Activated CD8-positive, alpha-beta T cell treated with anti-CD3 and anti-CD28 coated beads, Interleukin-2, amount 10 ng/mL, durations not matched to agents 7 days and 5 days (primary cell): ENCODE data around the gene VRK2. TPM values are rescaled to one million over a fixed set of nuclear protein-coding genes. Genes with fewer than 3 reads are reported as not detected.

Experiments
- ATAC-seq: fragments of 150-1000 bp; cut with Tn5 transposase; one replicate; pipeline ENCODE4 v1.10.0; 2021; ENCODE audit warnings: moderate library complexity
- CTCF ChIA-PET: fragments of 350-600 bp; sonication (Branson Sonifier 250); formaldehyde crosslinking; loops from one replicate; lab custom pipeline; 2021; ENCODE audit warnings: antibody characterized with exemption; lab: Charles Lee
- POLR2A ChIA-PET: fragments of 350-600 bp; sonication (Branson Sonifier 250); formaldehyde crosslinking; loops from one replicate; lab custom pipeline; 2021; ENCODE audit warnings: antibody characterized with exemption; lab: Charles Lee
- DNase-seq: peaks from one replicate; pipeline ENCODE4 v3.0.0-alpha.2; 2020
- H3K27ac Mint-ChIP-seq: one replicate; pipeline ENCODE4 v1.8.0; 2021; ENCODE audit warnings: mild to moderate bottlenecking, mixed read lengths
- H3K27me3 Mint-ChIP-seq: one replicate; pipeline ENCODE4 v1.8.0; 2021; ENCODE audit warnings: low read depth, mixed read lengths
- H3K36me3 Mint-ChIP-seq: one replicate; pipeline ENCODE4 v1.8.0; 2021; ENCODE audit warnings: low read depth, mixed read lengths
- H3K4me1 Mint-ChIP-seq: one replicate; pipeline ENCODE4 v1.8.0; 2021; ENCODE audit warnings: low read depth, mixed read lengths
- H3K4me3 Mint-ChIP-seq: one replicate; pipeline ENCODE4 v1.8.0; 2021; ENCODE audit warnings: mild to moderate bottlenecking, mixed read lengths
- H3K9me3 Mint-ChIP-seq: one replicate; pipeline ENCODE4 v1.8.0; 2022; ENCODE audit warnings: mixed read lengths; ENCODE audit not compliant: insufficient read depth
- total RNA-seq, 2 experiments: library from RNA; stranded (reverse); gene quantifications; one replicate each; pipeline ENCODE4 v1.2.3, GENCODE V29; 2021

VRK2 gene
- total RNA-seq, 2 experiments from 2014 or later, result 24.1 to 26.0 TPM

GRCh38 chr2:58035352-58035751 is 11.3 kb upstream of the VRK2 start:
- POLR2A ChIA-PET, result no interaction called here
- no peak overlapping the region for H3K27ac Mint-ChIP-seq

GRCh38 chr2:58039170-58039611 is 7.4 kb upstream of the VRK2 start:
- H3K4me3 Mint-ChIP-seq, result no peak overlapping the region
- H3K4me1 Mint-ChIP-seq, result peaks cover 14% of the 10 kb centered on the region
- H3K27ac Mint-ChIP-seq, result no peak overlapping the region
- no peak for ATAC-seq
- ChIA-PET CTCF (no interaction called here), POLR2A (no interaction called here)
- H3K9me3 Mint-ChIP-seq, result no peaks in the 10 kb centered on the region
- H3K27me3 Mint-ChIP-seq, result no peaks in the 10 kb centered on the region
- peaks cover 8% of the 10 kb centered on the region for H3K36me3 Mint-ChIP-seq
- DNase-seq, result no peak

More at GRCh38 chr2:58035352-58035751, 11.3 kb upstream of the VRK2 start:
- Mint-ChIP-seq H3K36me3 (peaks cover 10% of the 10 kb centered on the region), H3K4me1 (peaks cover 5% of the 10 kb centered on the region), H3K4me3 (no peak overlapping the region), H3K27me3 (no peaks in the 10 kb centered on the region), H3K9me3 (no peaks in the 10 kb centered on the region)
- DNase-seq, result no peak
- no peak for ATAC-seq
- CTCF ChIA-PET, result no interaction called here

GRCh38 chr2:58042486-58042970 is 4.1 kb upstream of the VRK2 start:
- H3K4me3 Mint-ChIP-seq, result no peak overlapping the region
- ATAC-seq, result no peak
- H3K9me3 Mint-ChIP-seq, result no peaks in the 10 kb centered on the region

GRCh38 chr2:58044145-58044544 is 2.5 kb upstream of the VRK2 start:
- DNase-seq, result no peak
- Mint-ChIP-seq H3K36me3 (peaks cover 17% of the 10 kb centered on the region), H3K4me1 (peaks cover 36% of the 10 kb centered on the region), H3K9me3 (no peaks in the 10 kb centered on the region), H3K4me3 (no peak overlapping the region), H3K27ac (no peak overlapping the region), H3K27me3 (no peaks in the 10 kb centered on the region)
- ChIA-PET POLR2A (no interaction called here), CTCF (interaction anchor here (0.6 to 1.3 kb wide), 2 partner anchors 11 to 192 kb away, joined by 3 read pairs; no protein-coding TSS in a partner anchor)
- ATAC-seq, result no peak

More at GRCh38 chr2:58042486-58042970, 4.1 kb upstream of the VRK2 start:
- Mint-ChIP-seq H3K27me3 (no peaks in the 10 kb centered on the region), H3K36me3 (peaks cover 14% of the 10 kb centered on the region), H3K27ac (no peak overlapping the region), H3K4me1 (peaks cover 23% of the 10 kb centered on the region)
- ChIA-PET POLR2A (no interaction called here), CTCF (interaction anchor here (1.3 kb wide), 1 partner anchor 9 kb away, joined by 3 read pairs; no protein-coding TSS in a partner anchor)
- DNase-seq, result no peak

- H3K27me3 Mint-ChIP-seq, result no peaks in the 10 kb centered on the region
- CTCF ChIA-PET, result interaction anchor here (1.5 kb wide), 1 partner anchor 14 kb away, joined by 3 read pairs; no protein-coding TSS in a partner anchor
- POLR2A ChIA-PET, result interaction anchor here (0.7 to 2.2 kb wide), 7 partner anchors 8 to 137 kb away, joined by 3 to 11 read pairs (median 6); no protein-coding TSS in a partner anchor
- peak overlapping the region; percentile 86 for H3K4me3 Mint-ChIP-seq
- peaks cover 25% of the 10 kb centered on the region for H3K36me3 Mint-ChIP-seq
- H3K27ac Mint-ChIP-seq, result peak overlapping the region; percentile 96
- DNase-seq (no peak), ATAC-seq (no peak)
- H3K9me3 Mint-ChIP-seq, result no peaks in the 10 kb centered on the region
- peaks cover 36% of the 10 kb centered on the region for H3K4me1 Mint-ChIP-seq
Measured at GRCh38 chr2:58045580-58046334, 849 bp upstream of the VRK2 start.

- peak overlapping the region; percentile 86 for H3K4me3 Mint-ChIP-seq
- no peak for ATAC-seq
- no peak for DNase-seq
- H3K4me1 Mint-ChIP-seq, result peaks cover 36% of the 10 kb centered on the region
- ChIA-PET POLR2A (interaction anchor here (0.7 to 2.2 kb wide), 8 partner anchors 8 to 137 kb away, joined by 3 to 11 read pairs (median 6); no protein-coding TSS in a partner anchor), CTCF (interaction anchor here (1.5 kb wide), 1 partner anchor 13 kb away, joined by 3 read pairs; no protein-coding TSS in a partner anchor)
- H3K36me3 Mint-ChIP-seq, result peaks cover 25% of the 10 kb centered on the region
- peak overlapping the region; percentile 96 for H3K27ac Mint-ChIP-seq
- no peaks in the 10 kb centered on the region for H3K27me3 Mint-ChIP-seq
- H3K9me3 Mint-ChIP-seq, result no peaks in the 10 kb centered on the region
Measured at GRCh38 chr2:58046335-58046584, 346 bp upstream of the VRK2 start.

GRCh38 chr2:58047373-58047935 is 848 bp downstream of the VRK2 start:
- POLR2A ChIA-PET, result interaction anchor here (1.6 to 2.2 kb wide), 3 partner anchors 10 to 16 kb away, joined by 6 to 11 read pairs (median 7); no protein-coding TSS in a partner anchor
- H3K36me3 Mint-ChIP-seq, result peaks cover 34% of the 10 kb centered on the region
- H3K27me3 Mint-ChIP-seq, result no peaks in the 10 kb centered on the region
- no peak for DNase-seq
- peak overlapping the region; percentile 96 for H3K27ac Mint-ChIP-seq
- H3K4me1 Mint-ChIP-seq, result peaks cover 34% of the 10 kb centered on the region
- ATAC-seq, result no peak
- H3K4me3 Mint-ChIP-seq, result peak overlapping the region; percentile 86
- no peaks in the 10 kb centered on the region for H3K9me3 Mint-ChIP-seq
- CTCF ChIA-PET, result interaction anchor here (1.5 kb wide), 1 partner anchor 12 kb away, joined by 3 read pairs; no protein-coding TSS in a partner anchor

GRCh38 chr2:58047961-58048360 is 1.4 kb downstream of the VRK2 start:
- CTCF ChIA-PET, result no interaction called here
- Mint-ChIP-seq H3K27ac (no peak overlapping the region), H3K4me1 (peaks cover 30% of the 10 kb centered on the region), H3K9me3 (no peaks in the 10 kb centered on the region), H3K36me3 (peaks cover 39% of the 10 kb centered on the region), H3K4me3 (peak overlapping the region; percentile 86), H3K27me3 (no peaks in the 10 kb centered on the region)
- no peak for ATAC-seq
- POLR2A ChIA-PET, result no interaction called here
- DNase-seq, result no peak

- Mint-ChIP-seq H3K36me3 (peaks cover 43% of the 10 kb centered on the region), H3K9me3 (no peaks in the 10 kb centered on the region), H3K27ac (no peak overlapping the region), H3K27me3 (no peaks in the 10 kb centered on the region), H3K4me1 (peaks cover 25% of the 10 kb centered on the region), H3K4me3 (no peak overlapping the region)
- ATAC-seq, result no peak
- CTCF ChIA-PET, result interaction anchor here (0.7 to 0.9 kb wide), 2 partner anchors 12 to 70 kb away, joined by 3 to 4 read pairs; no protein-coding TSS in a partner anchor
- POLR2A ChIA-PET, result no interaction called here
- DNase-seq, result no peak
Measured at GRCh38 chr2:58051445-58051844, 4.8 kb downstream of the VRK2 start.

- POLR2A ChIA-PET, result no interaction called here
- ATAC-seq, result no peak
- CTCF ChIA-PET, result interaction anchor here (1.0 kb wide), 1 partner anchor 147 kb away, joined by 3 read pairs; no protein-coding TSS in a partner anchor
- no peaks in the 10 kb centered on the region for H3K27me3 Mint-ChIP-seq
- H3K4me3 Mint-ChIP-seq, result no peak overlapping the region
- H3K27ac Mint-ChIP-seq, result no peak overlapping the region
- H3K4me1 Mint-ChIP-seq, result peaks cover 22% of the 10 kb centered on the region
- DNase-seq, result no peak
- H3K36me3 Mint-ChIP-seq, result peaks cover 50% of the 10 kb centered on the region
- H3K9me3 Mint-ChIP-seq, result no peaks in the 10 kb centered on the region
Measured at GRCh38 chr2:58052978-58053377, 6.4 kb downstream of the VRK2 start.

- ChIA-PET POLR2A (interaction anchor here (1.1 kb wide), 1 partner anchor 8 kb away, joined by 5 read pairs; no protein-coding TSS in a partner anchor), CTCF (no interaction called here)
- H3K4me3 Mint-ChIP-seq, result no peak overlapping the region
- ATAC-seq (no peak), DNase-seq (no peak)
- H3K36me3 Mint-ChIP-seq, result peaks cover 47% of the 10 kb centered on the region
- H3K27ac Mint-ChIP-seq, result no peak overlapping the region
- H3K9me3 Mint-ChIP-seq, result no peaks in the 10 kb centered on the region
- peaks cover 9% of the 10 kb centered on the region for H3K4me1 Mint-ChIP-seq
- H3K27me3 Mint-ChIP-seq, result no peaks in the 10 kb centered on the region
Measured at GRCh38 chr2:58054264-58054663, 7.7 kb downstream of the VRK2 start.
